Right cardiac atrium (tissue), 5 donors: ENCODE results near the gene RBBP8NL. TPM values are rescaled to one million over a fixed set of nuclear protein-coding genes. Genes with fewer than 3 reads are reported as not detected.

Source experiments
- ATAC-seq, 2 donors: fragments of 200-7000 bp; cut with Tn5 transposase; one replicate each; pipeline versions ENCODE4 v1.8.0 to v1.9.1; 2020; ENCODE audit warnings: moderate library complexity in 2 of 2, mild to moderate bottlenecking in 1 of 2
- DNase-seq, 3 donors: peaks; one replicate each; pipeline ENCODE4 v3.0.0-alpha.2; 2020
- H3K27ac ChIP-seq: one replicate; pipeline ENCODE4 v1.5.1; 2013; ENCODE audit warnings: mild to moderate bottlenecking, low read length, control low read depth, moderate library complexity
- H3K27me3 ChIP-seq: one replicate; pipeline ENCODE4 v1.6.1; 2013; ENCODE audit not compliant: control insufficient read depth, insufficient read depth
- H3K4me1 ChIP-seq: one replicate; pipeline ENCODE4 v1.6.1; 2013; ENCODE audit warnings: low read length; ENCODE audit not compliant: control insufficient read depth, insufficient read depth
- H3K4me3 ChIP-seq: one replicate; pipeline ENCODE4 v1.5.1; 2013; ENCODE audit warnings: low read length, control low read depth
- H3K9me3 ChIP-seq: one replicate; pipeline ENCODE4 v1.6.1; 2013; ENCODE audit warnings: low read length; ENCODE audit not compliant: control insufficient read depth
- WGBS: extraction: QIAGEN DNeasy Blood & Tissue Kit; methylation state at CpG from one replicate; pipeline ENCODE4 v1.1.7; 2013; 5-methylcytosine and 5-hydroxymethylcytosine counted together
- intact Hi-C, 4 donors: fragments of 100-400 bp; cut with DNase I; formaldehyde crosslinking; loops; one replicate each; pipeline versions ENCODE4 v1.11.0 to v1.14.0; 2022 to 2023
- long read RNA-seq, 4 donors: library from polyadenylated mRNA; unstranded; transcript quantifications; one replicate each; pipeline ENCODE4 v2.0.0, GENCODE V29; 2020 to 2021
- polyA plus RNA-seq: library from polyadenylated mRNA; stranded (reverse); fragments of 200-250 nt; gene quantifications from one replicate; pipeline ENCODE4 v1.2.3, GENCODE V29; 2013
- total RNA-seq, 4 donors: library from RNA; stranded (reverse); fragmentation: NEBNext Ultra II Directional; extraction: Animal tissue kit (Norgen Biotek cat#: 25700); gene quantifications; one replicate each; pipeline ENCODE4 v1.2.1, GENCODE V29; 2021
- donor health status: healthy with polysubstance abuse.
- donor health status: DM: no; HTN: yes; CAD: no.
- donor health status: DM: no; HTN: no; CAD: no.
- donor health status: DM: no; HTN: yes; CAD: no; lungs with severe emphysema.
- donor health status: DM: yes; HTN: yes; CAD: no.

RBBP8NL gene, protein sequence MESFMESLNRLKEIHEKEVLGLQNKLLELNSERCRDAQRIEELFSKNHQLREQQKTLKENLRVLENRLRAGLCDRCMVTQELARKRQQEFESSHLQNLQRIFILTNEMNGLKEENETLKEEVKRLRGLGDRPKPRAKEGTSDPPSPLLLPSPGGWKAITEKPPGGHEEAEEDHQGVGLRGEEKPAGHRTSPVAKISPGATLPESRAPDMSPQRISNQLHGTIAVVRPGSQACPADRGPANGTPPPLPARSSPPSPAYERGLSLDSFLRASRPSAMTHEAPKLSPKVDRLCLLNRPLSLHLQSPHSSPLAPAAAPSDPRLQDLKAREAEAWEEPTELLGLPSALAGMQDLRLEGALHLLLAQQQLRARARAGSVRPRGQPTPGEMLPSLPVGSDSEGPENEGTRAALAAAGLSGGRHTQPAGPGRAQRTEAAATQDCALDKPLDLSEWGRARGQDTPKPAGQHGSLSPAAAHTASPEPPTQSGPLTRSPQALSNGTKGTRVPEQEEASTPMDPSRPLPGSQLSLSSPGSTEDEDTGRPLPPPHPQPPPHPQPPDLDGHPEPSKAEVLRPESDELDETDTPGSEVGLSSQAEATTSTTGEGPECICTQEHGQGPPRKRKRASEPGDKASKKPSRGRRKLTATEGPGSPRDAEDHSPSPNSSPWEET
- not detected for total RNA-seq
- not detected for polyA plus RNA-seq
- long read RNA-seq, donor 1 = 0 reads
- long read RNA-seq, donor 2 = 0 reads
- long read RNA-seq, donor 3 = 0 reads
- long read RNA-seq, donor 4 = 0 reads

DNA sequence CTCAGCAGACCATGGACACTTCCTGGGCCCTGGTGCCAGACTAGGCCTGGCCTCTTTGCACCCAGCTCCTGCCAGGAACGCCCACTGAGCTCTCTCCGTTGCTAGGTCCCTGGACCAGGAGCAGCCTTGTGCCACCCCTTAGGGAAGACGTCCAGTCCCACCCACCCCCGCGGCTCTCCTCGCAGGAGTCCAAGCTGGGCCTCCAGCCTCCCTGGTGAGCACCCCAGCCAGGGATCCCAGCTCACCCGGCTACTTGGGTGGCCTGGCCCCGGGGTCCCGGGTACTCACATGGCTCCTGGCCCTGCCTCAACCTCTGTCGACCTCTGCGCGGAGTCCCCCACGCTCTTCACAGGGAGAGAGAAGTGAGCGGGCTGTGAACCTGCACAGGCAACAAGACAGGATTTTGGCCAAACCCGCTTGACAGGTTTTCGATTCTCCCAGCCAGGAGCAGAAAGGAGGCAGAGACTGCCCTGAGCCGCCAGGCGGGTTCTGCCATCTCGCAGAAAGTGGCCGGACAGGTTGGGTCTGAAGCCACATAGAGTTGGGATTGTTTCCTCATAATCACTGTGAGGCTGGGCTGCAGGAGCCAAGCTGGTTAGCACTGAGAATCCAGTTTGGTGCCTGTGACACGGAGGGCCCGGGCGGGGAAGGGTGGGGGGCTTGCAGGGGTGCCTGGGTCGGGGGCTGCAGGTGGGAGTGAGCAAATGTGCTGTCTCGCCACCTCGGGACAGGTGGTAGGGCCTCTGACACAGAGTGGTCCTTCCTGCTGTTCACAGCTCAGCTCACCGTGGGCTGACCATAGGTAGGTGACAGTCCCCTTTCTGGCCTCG is at the start of gene RBBP8NL:
RBBP8NL (minus strand) TSS at position 368 of the 830 bp plus-strand sequence. CDS start 7,892 bp downstream, outside the sequence.
- Histone ChIP-seq H3K4me3 (no peak within 1 kb of the TSS), H3K27ac (no peak within 1 kb of the TSS), H3K27me3 (no peaks in the 10 kb centered on the region), H3K9me3 (no peaks in the 10 kb centered on the region), H3K4me1 (no peaks in the 10 kb centered on the region)
- intact Hi-C loops = no loop called here
- no peak for DNase-seq
- 80% methylated on average over 28 of the region's 28 CpGs for WGBS
- ATAC-seq = no peak

DNA sequence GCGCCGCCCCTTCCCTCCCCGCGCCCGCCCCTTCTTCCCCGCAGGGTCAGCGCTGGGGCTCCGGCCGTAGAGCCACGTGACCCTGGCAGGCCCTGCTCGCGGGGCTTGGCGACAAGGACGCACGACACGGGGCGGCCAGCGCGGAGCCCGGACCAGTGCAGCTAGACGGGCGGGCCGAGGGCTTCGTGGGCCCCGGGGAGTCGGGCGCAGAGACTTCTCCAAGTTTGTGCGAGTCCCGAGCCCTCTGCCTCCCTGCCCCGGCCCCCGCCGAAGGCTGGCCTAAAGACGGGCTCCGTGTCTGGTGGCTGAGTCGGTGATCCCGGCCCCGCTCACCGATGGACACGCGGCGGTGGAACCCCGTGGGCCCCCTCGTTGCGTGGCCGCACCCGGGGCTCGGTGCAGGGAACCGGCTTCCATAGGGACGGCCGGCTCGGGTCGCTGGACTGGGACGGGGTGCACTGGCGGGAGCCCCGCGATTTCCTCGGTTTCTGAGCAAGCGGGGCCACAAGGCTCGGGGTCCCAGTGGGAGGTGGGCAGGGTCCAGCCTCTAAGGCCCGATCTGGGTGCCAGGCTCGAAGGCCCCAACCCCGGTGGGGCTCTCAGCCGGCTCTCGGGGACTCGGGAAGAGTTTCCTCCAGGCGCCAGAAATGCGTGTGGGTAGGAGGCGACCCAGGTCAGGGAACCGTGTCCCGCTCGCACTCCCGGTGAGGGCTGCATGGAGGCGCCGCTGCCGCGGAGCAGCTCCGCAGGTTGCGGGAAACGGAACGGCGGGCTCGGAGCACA is 48.9 kb upstream of the RBBP8NL start:
- ATAC-seq (peak; percentile 76 to 79), DNase-seq (peak; percentile 77 to 91 (median 90))
- H3K9me3 ChIP-seq = no peaks in the 10 kb centered on the region
- WGBS = 4% methylated on average over 80 of the region's 82 CpGs
- H3K4me1 ChIP-seq = no peaks in the 10 kb centered on the region
- H3K27me3 ChIP-seq = no peaks in the 10 kb centered on the region
- no peak overlapping the region for H3K27ac ChIP-seq
- peak overlapping the region; percentile 41 for H3K4me3 ChIP-seq
- intact Hi-C loops = no loop called here

DNA sequence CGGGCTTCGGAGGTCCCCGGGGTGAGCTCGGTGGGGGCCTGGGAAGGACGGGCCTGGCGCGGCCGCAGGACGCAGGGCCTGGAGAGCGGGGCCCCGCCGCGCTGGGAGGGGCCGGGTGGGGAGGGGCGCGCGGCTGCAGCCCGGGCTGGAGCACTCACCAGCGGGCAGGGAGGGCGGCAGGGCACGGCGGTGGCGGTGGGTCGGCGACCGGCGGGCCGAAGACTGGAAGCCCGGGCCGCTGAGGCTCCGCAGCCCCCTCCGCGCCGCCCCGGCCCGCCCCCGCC is 48.4 kb upstream of the RBBP8NL start, which contains the start of gene GATA5:
GATA5 (minus strand) TSS at position 224 of the 284 bp plus-strand sequence. CDS start 474 bp downstream, outside the sequence.
- WGBS = under 1% methylated on average over 34 of the region's 37 CpGs
- DNase-seq (peak in 1 of 3 donors; percentile 78), ATAC-seq (peak in 1 of 2 donors; percentile 41)
- Histone ChIP-seq H3K27me3 (no peaks in the 10 kb centered on the region), H3K9me3 (no peaks in the 10 kb centered on the region), H3K4me1 (no peaks in the 10 kb centered on the region), H3K4me3 (peak within 1 kb of the TSS; percentile 41), H3K27ac (no peak within 1 kb of the TSS)
- intact Hi-C loops = no loop called here

DNA sequence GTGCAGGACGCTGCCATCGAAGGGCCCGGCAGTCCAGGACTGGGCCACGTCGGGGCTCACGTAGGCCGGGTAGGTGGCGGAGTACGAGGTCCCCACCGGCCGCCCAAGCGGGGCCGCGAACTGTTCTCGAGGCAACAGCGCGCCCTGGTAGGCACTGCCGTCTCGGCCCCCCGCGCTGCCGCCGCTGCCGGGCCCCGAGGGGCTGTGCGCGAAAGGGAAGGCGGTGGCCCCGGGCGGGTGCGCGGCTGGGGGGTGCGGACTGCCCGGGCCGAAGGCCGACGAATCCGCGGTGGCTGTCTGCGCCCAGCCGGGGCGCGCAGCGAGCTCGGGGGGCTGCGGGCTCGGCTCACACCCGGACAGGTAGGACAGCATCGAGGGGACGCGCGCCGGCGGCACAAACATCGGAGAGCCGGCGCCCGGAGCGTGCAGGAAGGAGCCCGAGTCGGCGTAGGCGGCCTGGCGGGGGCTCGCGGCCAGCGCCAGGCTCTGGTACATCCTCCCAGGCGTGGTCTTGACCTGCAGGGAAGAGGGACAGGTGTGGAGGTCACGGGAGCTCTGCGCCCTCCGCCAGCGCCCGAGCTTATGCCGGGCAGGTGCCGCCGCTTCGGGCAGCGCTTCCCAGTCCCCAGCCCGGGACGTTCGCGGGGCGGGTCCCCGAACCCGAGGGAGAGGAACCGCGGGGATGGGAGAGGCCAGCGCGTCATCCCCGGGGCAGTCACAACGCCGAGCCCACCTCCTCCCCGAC is 47.9 kb upstream of the RBBP8NL start:
- ATAC-seq = no peak
- H3K27me3 ChIP-seq = no peaks in the 10 kb centered on the region
- 6% methylated on average over 93 of the region's 93 CpGs for WGBS

DNA sequence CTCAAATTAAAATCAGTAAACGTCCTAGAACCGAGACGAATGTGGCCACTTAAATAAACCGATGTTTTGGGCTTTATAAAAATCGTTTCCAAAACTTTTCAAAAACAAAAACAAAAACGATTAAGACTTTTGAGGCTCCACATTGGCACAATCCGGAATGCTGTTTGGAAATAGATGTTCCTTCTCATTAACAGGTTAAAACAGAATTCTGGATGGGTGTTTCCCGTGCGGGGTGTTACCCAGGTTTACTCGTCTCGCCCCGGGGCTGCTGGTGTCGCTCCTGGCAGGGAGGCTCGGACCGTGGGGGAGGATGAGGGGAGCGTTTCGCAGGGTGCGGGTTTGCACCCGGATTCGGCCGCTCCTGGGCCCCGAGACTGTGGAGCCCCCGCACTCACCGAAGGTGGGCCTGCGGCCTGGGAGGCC is 47.3 kb upstream of the RBBP8NL start:
- ATAC-seq (no peak), DNase-seq (no peak)
- intact Hi-C loops = no loop called here
- H3K27me3 ChIP-seq = no peaks in the 10 kb centered on the region
- 19% methylated on average over 25 of the region's 25 CpGs for WGBS
- H3K4me1 ChIP-seq = no peaks in the 10 kb centered on the region
- no peaks in the 10 kb centered on the region for H3K9me3 ChIP-seq
- no peak overlapping the region for H3K27ac ChIP-seq
- peak overlapping the region; percentile 41 for H3K4me3 ChIP-seq

More for the DNA sequence above, 47.9 kb upstream of the RBBP8NL start:
- H3K9me3 ChIP-seq = no peaks in the 10 kb centered on the region
- no peak overlapping the region for H3K27ac ChIP-seq
- H3K4me1 ChIP-seq = no peaks in the 10 kb centered on the region
- intact Hi-C loops = no loop called here
- peak overlapping the region; percentile 41 for H3K4me3 ChIP-seq
- DNase-seq = peak in 1 of 3 donors; percentile 81

DNA sequence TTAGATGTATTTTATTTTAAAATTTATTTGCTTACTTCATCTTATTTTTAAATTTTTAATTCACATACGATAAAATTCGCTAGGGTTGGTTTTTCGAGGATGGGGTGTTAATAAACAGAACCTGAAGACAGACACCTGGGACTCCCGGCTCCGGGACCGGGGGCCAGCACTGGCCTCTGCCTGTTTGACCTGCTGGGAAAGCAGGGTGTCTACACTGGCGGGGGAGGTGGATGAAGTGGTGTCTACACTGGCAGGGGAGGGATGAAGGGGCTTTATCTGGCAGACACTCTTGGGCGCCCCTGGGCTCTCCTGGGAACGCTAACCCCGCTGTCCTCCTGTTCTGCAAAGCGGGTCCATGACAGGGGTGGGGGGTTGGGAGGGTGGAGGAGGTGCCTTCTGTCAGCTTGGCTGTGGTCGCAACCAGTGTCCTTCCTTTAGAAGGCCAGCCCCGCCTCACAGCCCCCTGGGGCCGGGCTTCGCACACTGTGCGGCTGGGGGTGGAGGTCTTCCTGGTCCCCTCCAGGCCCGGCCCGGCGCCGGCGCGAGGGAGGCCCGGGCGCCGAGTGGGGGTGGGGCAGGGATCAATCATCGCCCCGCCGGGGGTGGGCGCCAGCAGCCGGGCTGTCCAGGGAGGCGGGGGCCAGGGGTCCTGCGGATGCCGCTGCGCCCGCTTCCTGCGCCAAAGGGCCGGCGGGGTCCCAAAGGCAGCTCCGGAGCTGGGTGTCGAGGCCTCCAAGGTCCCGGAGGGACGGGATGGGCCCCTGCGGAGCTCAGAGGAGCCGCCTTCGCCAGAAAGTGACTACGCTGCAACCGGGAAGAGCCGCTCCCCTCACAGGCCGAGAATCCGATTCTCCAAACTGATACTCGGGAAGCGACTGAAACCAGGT is 46.6 kb upstream of the RBBP8NL start:
- Histone ChIP-seq H3K27me3 (no peaks in the 10 kb centered on the region), H3K4me3 (peak overlapping the region; percentile 41), H3K27ac (no peak overlapping the region), H3K4me1 (no peaks in the 10 kb centered on the region), H3K9me3 (no peaks in the 10 kb centered on the region)
- intact Hi-C loops = no loop called here
- WGBS = 25% methylated on average over 52 of the region's 52 CpGs
- peak in 1 of 3 donors; percentile 76 for DNase-seq
- peak; percentile 2 to 7 for ATAC-seq

DNA sequence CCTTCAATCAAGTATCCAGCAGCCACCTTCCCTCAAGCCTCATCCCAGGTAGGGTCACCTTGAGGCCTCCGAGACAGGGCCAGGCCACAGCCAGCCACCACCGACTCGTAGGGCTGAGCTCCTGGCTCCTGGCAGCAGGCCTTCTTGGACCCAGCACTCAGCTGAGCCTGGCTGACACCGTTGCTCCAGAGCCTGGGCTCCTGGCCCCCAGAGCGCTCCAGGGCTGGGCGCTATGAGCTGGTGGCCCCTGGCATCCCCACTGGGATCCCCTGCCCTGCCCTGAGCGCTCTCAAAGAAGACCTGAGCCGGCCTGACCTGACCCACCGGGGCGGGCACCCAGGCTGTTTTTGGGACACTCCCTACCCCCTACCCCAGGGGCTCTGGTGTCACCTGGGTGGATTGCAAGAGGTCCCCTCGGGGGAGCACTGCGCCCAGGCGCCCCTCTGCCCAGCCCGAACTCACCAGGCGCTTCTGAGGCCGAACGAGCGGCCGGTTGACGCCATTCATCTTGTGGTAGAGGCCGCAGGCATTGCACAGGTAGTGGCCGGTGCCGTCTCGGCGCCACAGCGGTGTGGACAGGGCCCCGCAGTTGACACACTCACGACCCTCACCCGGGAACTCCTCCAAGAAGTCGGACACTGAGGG is 45.7 kb upstream of the RBBP8NL start:
- Histone ChIP-seq H3K27ac (no peak overlapping the region), H3K27me3 (no peaks in the 10 kb centered on the region), H3K4me1 (no peaks in the 10 kb centered on the region), H3K4me3 (no peak overlapping the region), H3K9me3 (no peaks in the 10 kb centered on the region)
- ATAC-seq (no peak), DNase-seq (no peak)
- intact Hi-C loops = no loop called here
- 74% methylated on average over 30 of the region's 30 CpGs for WGBS

DNA sequence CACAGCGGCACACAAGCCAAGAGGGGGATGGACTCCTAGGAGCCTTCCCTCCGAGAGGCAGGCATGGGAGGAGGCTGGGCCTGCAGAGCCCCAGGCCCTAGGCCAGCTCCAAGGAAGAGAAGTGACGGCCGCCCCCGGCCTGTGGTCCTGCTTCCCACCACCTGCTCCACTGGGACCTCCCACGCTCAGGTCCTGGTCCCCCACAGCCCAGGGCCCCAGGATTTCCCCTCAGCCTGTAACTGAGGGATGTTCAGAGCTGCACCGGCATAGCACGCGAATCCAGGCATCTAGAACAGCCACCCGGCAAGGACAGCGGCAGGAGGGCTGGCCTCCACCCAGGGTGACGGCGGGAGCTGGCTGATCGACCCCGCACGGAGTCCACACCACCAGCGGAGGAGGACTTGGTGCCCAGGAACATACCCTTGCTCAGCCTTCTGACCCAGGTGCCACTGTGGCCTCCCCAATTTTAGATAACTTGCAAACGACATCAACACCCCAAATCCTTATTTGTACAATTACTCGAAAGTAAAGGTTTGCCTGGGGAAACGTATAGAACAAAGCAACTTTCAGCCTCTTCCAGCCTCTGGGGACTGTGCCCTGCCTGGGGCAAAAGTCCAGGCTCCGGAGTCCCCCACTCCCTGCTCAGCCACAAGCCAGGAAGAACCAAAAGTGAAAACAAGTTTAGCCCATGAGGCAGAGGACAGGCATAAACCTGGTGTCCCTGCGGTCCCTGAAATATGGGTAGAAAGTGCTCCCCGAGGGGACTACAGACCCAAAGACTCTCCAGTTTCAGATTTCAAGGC is 45.0 kb upstream of the RBBP8NL start:
- H3K9me3 ChIP-seq = no peaks in the 10 kb centered on the region
- H3K27me3 ChIP-seq = no peaks in the 10 kb centered on the region
- intact Hi-C loops = no loop called here
- ATAC-seq (no peak), DNase-seq (no peak)
- no peaks in the 10 kb centered on the region for H3K4me1 ChIP-seq
- no peak overlapping the region for H3K4me3 ChIP-seq
- 65% methylated on average over 23 of the region's 23 CpGs for WGBS
- no peak overlapping the region for H3K27ac ChIP-seq
